Ecto neural progenitor cell (in vitro differentiated cells): ENCODE results near the gene ADAMTS4.

Experiments used
- DNase-seq: peaks from one replicate; pipeline ENCODE4 v3.0.0-alpha.2; 2018; ENCODE audit warnings: low spot score

ADAMTS4 gene

DNA sequence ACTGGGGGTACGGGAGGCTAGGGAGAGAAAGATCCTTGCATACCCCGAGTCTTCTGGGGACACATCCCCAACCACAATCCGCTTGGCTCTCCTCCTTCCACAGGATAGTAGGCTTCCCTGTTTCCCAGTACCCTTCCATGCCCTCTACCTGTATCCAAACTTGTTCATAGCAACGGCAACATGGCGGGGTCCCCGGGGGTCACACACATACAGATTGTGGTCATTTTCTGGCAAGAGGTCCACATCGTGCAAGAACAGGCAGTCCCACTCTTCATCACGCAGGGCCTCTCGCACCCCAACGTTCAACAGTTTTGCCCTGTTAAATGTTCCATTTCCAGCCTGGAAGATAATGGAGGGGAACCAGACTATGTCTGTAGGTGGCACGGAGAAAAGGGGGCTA is 25.1 kb downstream of the ADAMTS4 start:
- DNase-seq = no peak

GRCh38 chr1:161172776-161173376 is 26.0 kb downstream of the ADAMTS4 start:
- DNase-seq = no peak

DNA sequence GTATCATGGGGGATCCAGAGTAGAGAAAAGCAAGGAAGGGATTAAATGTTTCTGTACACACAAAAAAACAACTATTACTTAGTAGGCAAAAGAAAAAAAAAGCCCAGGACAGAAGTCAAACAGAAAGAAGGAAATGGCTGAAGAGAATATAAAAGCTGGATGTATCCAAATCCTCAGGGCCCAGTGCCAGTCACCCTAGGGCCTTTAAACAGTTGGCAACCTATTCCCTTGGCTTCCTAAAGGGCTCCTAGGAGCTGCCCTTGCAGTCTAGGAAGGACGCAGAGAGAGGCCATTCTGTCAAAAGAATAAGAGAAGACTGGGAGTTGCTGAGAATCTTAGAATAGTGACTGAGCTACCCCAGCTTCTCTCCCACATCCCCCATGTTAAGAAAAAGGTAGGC is 26.5 kb downstream of the ADAMTS4 start:
- no peak for DNase-seq

DNA sequence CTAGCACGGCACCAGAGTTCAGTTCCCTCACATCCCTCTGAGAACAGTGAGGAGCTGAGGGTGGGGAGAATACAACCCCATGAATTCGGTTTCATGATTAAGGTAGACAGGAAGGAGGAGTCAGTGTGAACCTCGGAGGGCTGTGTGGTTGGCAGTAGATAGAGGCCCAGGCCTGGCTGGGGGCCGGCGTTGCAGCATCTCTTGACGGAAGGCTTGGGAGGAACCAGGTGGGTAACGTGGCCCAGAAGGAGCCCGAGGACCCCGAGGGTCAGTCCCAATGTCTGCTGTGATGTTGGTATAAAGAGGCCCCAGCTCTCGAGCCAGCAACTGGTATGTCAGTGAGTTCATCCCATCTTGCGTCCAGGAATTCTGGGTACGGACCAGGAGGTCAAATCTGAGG is 27.2 kb downstream of the ADAMTS4 start:
- DNase-seq = no peak

GRCh38 chr1:161171191-161171590 is 27.7 kb downstream of the ADAMTS4 start:
- no peak for DNase-seq

GRCh38 chr1:161168906-161169305 is 29.9 kb downstream of the ADAMTS4 start:
- no peak for DNase-seq

- peak; percentile 64 for DNase-seq
Measured at GRCh38 chr1:161166669-161167548, 31.9 kb downstream of the ADAMTS4 start.

GRCh38 chr1:161165742-161166668 is 32.8 kb downstream of the ADAMTS4 start, which contains the start of gene PPOX:
Gene PPOX, plus strand, starts transcription at chr1:161166426. Its CDS starts 422 bp downstream, at chr1:161166848.
- peak; percentile 95 for DNase-seq

DNA sequence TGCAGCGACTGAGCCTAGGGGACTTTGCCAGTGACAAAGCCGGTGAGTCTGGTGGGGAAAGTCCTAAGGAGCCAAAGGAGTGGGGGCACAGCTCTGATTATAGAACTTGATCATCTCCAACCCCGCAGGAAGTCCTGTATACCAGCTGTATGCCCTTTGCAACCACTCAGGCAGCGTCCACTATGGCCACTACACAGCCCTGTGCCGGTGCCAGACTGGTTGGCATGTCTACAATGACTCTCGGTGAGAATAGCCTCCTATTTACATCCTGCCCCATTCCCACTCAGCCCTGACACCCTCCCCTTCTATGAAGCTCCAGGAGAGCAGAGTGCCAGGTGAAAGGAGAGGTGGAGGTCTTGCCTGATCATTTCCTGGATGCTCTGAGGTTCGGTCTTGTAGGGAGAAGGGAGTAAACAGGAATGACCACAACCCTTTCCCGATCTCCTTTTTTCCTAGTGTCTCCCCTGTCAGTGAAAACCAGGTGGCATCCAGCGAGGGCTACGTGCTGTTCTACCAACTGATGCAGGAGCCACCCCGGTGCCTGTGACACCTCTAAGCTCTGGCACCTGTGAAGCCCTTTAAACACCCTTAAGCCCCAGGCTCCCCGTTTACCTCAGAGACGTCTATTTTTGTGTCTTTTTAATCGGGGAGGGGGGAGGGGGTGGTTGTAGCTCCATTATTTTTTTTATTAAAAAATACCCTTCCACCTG is 33.8 kb downstream of the ADAMTS4 start:
- peak; percentile 46 for DNase-seq

- DNase-seq = no peak
Measured at GRCh38 chr1:161163793-161164192, 35.1 kb downstream of the ADAMTS4 start.

GRCh38 chr1:161162806-161163205 is 36.0 kb downstream of the ADAMTS4 start:
- no peak for DNase-seq

DNA sequence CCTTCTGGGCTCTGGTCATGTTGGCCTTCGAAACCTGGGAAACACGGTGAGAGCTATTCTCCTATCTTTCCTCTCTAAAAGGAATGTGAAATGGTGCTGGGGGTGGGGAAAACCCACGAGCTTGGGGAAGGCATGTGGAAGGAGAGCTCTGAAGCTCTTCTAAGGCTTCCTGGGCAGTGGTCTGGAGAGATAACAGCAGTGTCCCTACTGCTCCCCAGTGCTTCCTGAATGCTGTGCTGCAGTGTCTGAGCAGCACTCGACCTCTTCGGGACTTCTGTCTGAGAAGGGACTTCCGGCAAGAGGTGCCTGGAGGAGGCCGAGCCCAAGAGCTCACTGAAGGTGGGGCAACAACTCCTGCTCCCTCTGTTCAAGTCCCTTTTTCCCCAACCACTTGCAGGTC is 36.8 kb downstream of the ADAMTS4 start:
- no peak for DNase-seq

DNA sequence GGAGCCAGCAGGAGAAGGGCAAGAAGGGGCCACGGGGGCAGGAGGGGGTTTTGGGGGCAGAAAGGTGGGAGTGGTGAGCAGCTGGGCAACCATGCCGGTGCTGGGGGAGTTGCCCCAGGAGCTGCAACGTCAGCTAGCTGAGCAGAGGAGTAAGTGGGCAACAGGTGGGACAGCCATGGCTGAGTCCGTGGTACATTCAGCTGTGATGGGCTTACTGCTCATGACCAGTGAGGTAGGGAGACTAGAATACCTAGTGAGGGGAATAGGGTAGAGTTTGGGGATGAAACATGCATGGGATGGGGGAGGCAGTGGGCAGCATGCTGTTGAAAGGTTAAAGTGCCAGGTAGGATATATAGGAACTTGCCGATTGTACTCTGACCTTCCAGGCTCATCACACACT is 37.2 kb downstream of the ADAMTS4 start:
- no peak for DNase-seq

DNA sequence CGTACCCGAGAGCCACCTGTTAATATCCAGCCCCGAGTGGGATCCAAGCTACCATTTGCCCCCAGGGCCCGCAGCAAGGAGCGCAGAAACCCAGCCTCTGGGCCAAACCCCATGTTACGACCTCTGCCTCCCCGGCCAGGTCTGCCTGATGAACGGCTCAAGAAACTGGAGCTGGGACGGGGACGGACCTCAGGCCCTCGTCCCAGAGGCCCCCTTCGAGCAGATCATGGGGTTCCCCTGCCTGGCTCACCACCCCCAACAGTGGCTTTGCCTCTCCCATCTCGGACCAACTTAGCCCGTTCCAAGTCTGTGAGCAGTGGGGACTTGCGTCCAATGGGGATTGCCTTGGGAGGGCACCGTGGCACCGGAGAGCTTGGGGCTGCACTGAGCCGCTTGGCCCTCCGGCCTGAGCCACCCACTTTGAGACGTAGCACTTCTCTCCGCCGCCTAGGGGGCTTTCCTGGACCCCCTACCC is 38.1 kb downstream of the ADAMTS4 start:
- no peak for DNase-seq

DNA sequence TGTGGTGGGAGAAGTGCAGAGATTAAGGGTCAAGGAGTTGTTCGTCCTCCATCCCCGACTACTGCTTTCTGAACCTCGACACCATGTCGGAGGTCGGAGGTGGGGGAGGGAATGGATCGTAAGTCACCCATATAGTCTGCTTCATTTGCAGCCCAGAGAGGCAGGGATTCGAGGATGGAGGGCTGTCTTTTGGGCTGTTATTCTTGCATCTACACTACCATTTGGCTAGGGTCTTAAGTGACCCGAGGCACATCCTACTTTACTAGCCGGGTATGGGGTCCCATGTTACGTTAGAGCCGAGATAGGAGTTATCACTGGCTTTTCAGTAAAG is 39.0 kb downstream of the ADAMTS4 start:
- DNase-seq = no peak

DNA sequence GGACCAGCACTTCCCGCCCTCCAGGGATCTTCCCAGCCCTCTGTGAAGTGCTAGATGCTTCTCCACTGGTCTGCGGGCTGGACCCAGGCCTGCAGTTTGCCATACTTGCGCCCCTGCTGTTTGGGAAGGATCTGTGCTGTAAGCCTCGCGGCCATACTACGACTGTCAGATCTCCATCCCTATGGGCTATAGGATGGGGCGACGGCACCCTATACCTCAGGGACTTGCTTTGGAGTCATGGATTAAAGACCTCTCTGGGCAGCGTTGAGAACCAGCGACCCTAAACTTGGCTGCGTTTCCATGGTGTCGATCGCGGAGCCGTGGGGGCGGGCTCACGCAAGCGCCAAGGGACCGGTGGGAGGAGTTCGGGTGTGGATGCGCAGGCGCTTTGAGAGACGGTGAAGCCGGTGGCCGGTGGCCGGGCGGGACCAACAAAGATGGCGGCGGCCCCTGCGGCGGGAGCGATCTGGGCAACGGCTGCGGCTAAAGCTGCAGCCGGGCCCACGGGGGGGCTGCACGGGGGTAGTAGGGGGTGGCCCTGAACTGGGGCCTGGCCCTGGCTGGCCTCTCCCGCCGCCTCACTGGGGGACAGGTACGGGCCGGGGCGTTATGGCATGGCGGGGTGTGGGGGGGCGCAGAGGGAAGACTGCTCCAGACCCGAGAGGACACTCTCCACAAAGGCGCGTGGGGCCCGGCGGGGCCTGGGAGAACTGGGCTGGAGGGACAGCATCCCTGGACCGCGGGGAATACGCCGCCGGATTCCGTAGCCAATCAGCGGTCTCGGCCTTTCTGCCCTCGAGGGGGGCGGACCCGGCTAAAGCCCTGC is 39.6 kb downstream of the ADAMTS4 start, which contains the start of gene USP21:
Gene USP21, plus strand, starts transcription at position 414 of the 826 bp plus-strand sequence. CDS start 1,141 bp downstream, outside the sequence.
- DNase-seq = peak; percentile 97

DNA sequence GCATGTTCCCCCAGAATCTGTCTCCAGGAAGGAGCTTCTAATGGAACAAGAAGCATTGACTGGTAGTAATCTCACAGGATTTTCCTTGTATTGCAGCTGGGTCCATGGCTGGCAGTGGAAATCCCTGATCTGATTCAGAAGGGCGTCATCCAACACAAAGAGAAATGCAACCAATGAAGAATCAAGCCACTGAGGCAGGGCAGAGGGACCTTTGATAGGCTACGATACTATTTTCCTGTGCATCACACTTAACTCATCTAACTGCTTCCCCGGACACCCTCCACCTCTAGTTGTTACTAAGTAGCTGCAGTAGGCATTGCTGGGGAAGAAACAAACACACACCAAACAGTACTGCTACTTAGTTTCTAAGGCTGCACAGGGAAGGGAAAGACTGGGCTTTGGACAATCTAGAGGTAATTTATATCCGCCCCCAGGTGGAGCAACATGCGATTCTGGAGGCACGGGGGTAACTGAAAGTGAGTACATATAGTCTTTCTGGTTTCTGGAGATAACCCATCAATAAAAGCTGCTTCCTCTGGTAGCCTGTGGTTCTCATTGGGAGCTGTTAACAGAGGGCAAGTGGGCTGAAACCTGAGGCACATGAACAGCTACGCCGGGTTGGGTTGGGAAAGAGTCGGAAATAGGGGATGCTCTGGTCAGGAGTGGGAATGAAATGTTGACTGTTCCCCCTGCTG is 40.4 kb downstream of the ADAMTS4 start:
- DNase-seq = no peak

DNA sequence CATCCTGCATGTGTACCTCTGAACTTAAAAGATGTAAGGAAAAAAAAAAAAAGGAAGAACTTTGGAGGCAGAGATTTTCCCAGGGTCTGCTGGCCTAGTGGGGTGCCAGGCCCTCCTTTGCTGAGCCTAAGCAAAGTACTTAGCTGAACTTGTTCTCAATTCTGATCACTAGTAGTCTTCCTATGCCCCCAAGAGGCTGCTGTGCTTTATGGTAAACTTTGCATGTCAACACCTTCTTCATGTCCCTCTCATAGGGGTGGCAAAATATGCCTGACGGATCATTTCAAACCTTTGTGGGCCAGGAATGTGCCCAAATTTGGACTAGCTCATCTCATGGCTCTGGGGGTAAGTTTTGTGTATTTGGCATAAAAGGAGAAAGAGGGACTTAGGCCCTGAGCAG is 41.0 kb downstream of the ADAMTS4 start:
- no peak for DNase-seq

GRCh38 chr1:161153682-161154337 is 45.0 kb downstream of the ADAMTS4 start, which contains the start of gene UFC1:
Gene UFC1, plus strand, starts transcription at chr1:161153978. Its CDS starts 20 bp downstream, at chr1:161153998.
- DNase-seq = peak; percentile 79
